Measurements from ENCODE around the gene ATP5ME.

Gene ATP5ME

GRCh38 chr4:710916-711315 lies 36.8 kb upstream of the ATP5ME start:
- Mint-ChIP-seq H3K36me3 (ENCODE audit: low read depth) (peaks cover 49% of the 10 kb centered on the region), H3K27ac (no peak overlapping the region), H3K4me3 (no peak overlapping the region), H3K27me3 (ENCODE audit: low read depth, poor library complexity) (no peaks in the 10 kb centered on the region), H3K4me1 (peaks cover 25% of the 10 kb centered on the region), H3K9me3 (peaks cover 23% of the 10 kb centered on the region)
- no peak for DNase-seq
- TF ChIP-seq, protein P1, sequence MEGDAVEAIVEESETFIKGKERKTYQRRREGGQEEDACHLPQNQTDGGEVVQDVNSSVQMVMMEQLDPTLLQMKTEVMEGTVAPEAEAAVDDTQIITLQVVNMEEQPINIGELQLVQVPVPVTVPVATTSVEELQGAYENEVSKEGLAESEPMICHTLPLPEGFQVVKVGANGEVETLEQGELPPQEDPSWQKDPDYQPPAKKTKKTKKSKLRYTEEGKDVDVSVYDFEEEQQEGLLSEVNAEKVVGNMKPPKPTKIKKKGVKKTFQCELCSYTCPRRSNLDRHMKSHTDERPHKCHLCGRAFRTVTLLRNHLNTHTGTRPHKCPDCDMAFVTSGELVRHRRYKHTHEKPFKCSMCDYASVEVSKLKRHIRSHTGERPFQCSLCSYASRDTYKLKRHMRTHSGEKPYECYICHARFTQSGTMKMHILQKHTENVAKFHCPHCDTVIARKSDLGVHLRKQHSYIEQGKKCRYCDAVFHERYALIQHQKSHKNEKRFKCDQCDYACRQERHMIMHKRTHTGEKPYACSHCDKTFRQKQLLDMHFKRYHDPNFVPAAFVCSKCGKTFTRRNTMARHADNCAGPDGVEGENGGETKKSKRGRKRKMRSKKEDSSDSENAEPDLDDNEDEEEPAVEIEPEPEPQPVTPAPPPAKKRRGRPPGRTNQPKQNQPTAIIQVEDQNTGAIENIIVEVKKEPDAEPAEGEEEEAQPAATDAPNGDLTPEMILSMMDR (IDR thresholded peaks at IDR 0.05): no peak

DNA sequence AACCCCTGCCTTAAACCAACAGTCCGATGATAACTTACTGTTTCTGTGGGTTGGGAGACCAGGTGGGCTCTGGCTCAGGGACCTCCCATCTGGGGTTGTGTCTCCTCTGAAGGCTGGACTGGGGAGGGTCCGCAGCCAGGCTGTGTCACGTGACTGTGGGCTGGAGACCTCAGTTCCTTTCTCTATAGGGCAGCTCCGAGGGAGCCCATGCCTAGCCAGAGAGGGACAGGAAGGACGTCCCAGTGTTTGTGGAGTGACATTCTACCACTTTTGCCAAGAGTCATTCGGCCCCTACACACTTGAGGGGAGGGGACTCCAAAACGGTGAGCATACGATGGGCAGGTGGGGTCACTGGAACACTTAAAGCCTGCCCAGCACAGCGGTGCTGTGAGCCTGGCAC lies 36.0 kb upstream of the ATP5ME start:
- peak overlapping the region; percentile 52 for H3K4me3 Mint-ChIP-seq
- TF ChIP-seq, protein P1 (IDR thresholded peaks at IDR 0.05): no peak
- H3K4me1 Mint-ChIP-seq: peaks cover 25% of the 10 kb centered on the region
- no peaks in the 10 kb centered on the region for H3K27me3 Mint-ChIP-seq (ENCODE audit: low read depth, poor library complexity)
- H3K9me3 Mint-ChIP-seq: peaks cover 23% of the 10 kb centered on the region
- peaks cover 46% of the 10 kb centered on the region for H3K36me3 Mint-ChIP-seq (ENCODE audit: low read depth)
- no peak for DNase-seq
- peak overlapping the region; percentile 60 for H3K27ac Mint-ChIP-seq

DNA sequence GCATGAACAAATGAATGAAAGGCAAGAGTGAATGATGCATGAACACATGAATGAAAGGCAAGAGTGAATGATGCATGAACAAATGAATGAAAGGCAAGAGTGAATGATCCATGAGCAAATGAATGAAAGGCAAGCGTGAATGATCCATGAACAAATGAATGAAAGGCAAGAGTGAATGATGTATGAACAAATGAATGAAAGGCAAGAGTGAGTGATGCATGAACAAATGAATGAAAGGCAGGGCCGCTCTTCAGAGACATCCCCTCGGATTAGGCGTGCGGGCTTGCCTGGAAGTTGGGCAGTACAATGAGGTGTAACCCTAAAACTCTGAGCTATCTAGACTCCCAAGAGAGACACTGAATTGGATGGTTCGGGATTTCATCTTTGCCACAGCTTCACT lies 35.3 kb upstream of the ATP5ME start:
- DNase-seq: no peak
- TF ChIP-seq, protein P1 (IDR thresholded peaks at IDR 0.05): no peak
- Mint-ChIP-seq H3K4me1 (peaks cover 25% of the 10 kb centered on the region), H3K27ac (peak overlapping the region; percentile 58), H3K27me3 (ENCODE audit: low read depth, poor library complexity) (no peaks in the 10 kb centered on the region), H3K9me3 (peaks cover 23% of the 10 kb centered on the region), H3K36me3 (ENCODE audit: low read depth) (peaks cover 40% of the 10 kb centered on the region), H3K4me3 (peak overlapping the region; percentile 52)

GRCh38 chr4:708631-708933 lies 34.5 kb upstream of the ATP5ME start:
- Mint-ChIP-seq H3K36me3 (ENCODE audit: low read depth) (peaks cover 36% of the 10 kb centered on the region), H3K4me3 (peak overlapping the region; percentile 67), H3K4me1 (peaks cover 25% of the 10 kb centered on the region), H3K27me3 (ENCODE audit: low read depth, poor library complexity) (no peaks in the 10 kb centered on the region), H3K27ac (no peak overlapping the region), H3K9me3 (peaks cover 23% of the 10 kb centered on the region)
- no peak for DNase-seq
- TF ChIP-seq, protein P1 (IDR thresholded peaks at IDR 0.05): no peak

GRCh38 chr4:707929-708630 lies 34.0 kb upstream of the ATP5ME start:
- Mint-ChIP-seq H3K9me3 (peaks cover 23% of the 10 kb centered on the region), H3K4me3 (peak overlapping the region; percentile 50), H3K4me1 (peaks cover 25% of the 10 kb centered on the region), H3K36me3 (ENCODE audit: low read depth) (peaks cover 36% of the 10 kb centered on the region), H3K27me3 (ENCODE audit: low read depth, poor library complexity) (no peaks in the 10 kb centered on the region), H3K27ac (no peak overlapping the region)
- TF ChIP-seq, protein P1 (IDR thresholded peaks at IDR 0.05): no peak
- DNase-seq: no peak

Data from nephron progenitor cell (in vitro differentiated cells).